ENCODE measurements around the gene CERK. TPM values are rescaled to one million over a fixed set of nuclear protein-coding genes. Genes with fewer than 3 reads are reported as not detected.
"Not testable (repeated sequence)": the region's sequence is repeated elsewhere in the genome, so short reads cannot be mapped to it uniquely, and the experiment has no call there.

Gene CERK
- total RNA-seq, result 26.1 TPM
- long read RNA-seq, full-length matches to known transcripts, result 15 of 37 reads
- long read RNA-seq, partial matches to known transcripts, result 6 of 37 reads
- long read RNA-seq, other reads (novel, unspliced or antisense), result 16 of 37 reads

- H3K36me3 ChIP-seq, result no peaks in the 10 kb centered on the region
- no peaks in the 10 kb centered on the region for H3K9me3 ChIP-seq
- no peaks in the 10 kb centered on the region for H3K27me3 ChIP-seq (ENCODE audit: low read depth)
- peak within 1 kb of the TSS; percentile 89 for H3K4me3 ChIP-seq
- intact Hi-C loops (cut with DNase I), result no loop called here
- ATAC-seq, result peak; percentile 85
- peaks cover 64% of the 10 kb centered on the region for H3K4me1 ChIP-seq
- H3K27ac ChIP-seq, result peak within 1 kb of the TSS; percentile 84
- TF ChIP-seq, protein P1, sequence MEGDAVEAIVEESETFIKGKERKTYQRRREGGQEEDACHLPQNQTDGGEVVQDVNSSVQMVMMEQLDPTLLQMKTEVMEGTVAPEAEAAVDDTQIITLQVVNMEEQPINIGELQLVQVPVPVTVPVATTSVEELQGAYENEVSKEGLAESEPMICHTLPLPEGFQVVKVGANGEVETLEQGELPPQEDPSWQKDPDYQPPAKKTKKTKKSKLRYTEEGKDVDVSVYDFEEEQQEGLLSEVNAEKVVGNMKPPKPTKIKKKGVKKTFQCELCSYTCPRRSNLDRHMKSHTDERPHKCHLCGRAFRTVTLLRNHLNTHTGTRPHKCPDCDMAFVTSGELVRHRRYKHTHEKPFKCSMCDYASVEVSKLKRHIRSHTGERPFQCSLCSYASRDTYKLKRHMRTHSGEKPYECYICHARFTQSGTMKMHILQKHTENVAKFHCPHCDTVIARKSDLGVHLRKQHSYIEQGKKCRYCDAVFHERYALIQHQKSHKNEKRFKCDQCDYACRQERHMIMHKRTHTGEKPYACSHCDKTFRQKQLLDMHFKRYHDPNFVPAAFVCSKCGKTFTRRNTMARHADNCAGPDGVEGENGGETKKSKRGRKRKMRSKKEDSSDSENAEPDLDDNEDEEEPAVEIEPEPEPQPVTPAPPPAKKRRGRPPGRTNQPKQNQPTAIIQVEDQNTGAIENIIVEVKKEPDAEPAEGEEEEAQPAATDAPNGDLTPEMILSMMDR (IDR thresholded peaks at IDR 0.05), result no peak
- DNase-seq, result peak; percentile 75
Measured at GRCh38 chr22:46737976-46738646, at the start of gene CERK. Gene CERK, minus strand, starts transcription at chr22:46738252. Its CDS starts 104 bp downstream, at chr22:46738148.

GRCh38 chr22:46783721-46784120 lies 45.7 kb upstream of the CERK start:
- H3K27ac ChIP-seq, result no peak overlapping the region
- DNase-seq, result no peak

GRCh38 chr22:46782200-46782599 lies 44.1 kb upstream of the CERK start:
- H3K27me3 ChIP-seq (ENCODE audit: low read depth); H3K36me3 ChIP-seq; H3K27ac ChIP-seq; H3K9me3 ChIP-seq; H3K4me3 ChIP-seq; intact Hi-C loops (cut with DNase I); ATAC-seq; DNase-seq: not testable (repeated sequence)
- peaks cover 14% of the 10 kb centered on the region for H3K4me1 ChIP-seq

More at GRCh38 chr22:46783721-46784120, 45.7 kb upstream of the CERK start:
- H3K27me3 ChIP-seq (ENCODE audit: low read depth), result no peaks in the 10 kb centered on the region
- no peaks in the 10 kb centered on the region for H3K36me3 ChIP-seq
- peaks cover 5% of the 10 kb centered on the region for H3K9me3 ChIP-seq
- intact Hi-C loops (cut with DNase I), result no loop called here
- no peak overlapping the region for H3K4me3 ChIP-seq
- ATAC-seq, result no peak
- H3K4me1 ChIP-seq, result peaks cover 7% of the 10 kb centered on the region
- TF ChIP-seq, protein P1 (IDR thresholded peaks at IDR 0.05), result no peak

DNA sequence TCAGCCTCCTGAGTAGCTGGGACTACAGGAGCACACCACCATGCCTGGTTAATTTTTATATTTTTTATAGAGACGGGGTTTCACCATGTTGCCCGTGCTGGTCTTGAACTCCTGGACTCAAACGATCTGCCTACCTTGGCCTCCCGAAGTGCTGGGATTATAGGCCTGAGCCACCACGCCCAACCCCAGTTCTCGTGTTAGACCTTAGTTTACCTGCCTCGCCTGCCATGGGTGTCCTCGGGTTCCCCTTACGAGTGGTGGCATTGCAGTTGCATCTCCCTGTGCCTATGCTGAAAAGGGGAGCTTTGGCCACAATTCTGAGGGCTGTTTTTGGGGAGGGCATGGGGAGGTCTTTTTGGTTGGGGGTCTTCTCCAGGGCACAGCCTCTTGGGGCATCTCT lies 43.2 kb upstream of the CERK start:
- peaks cover 23% of the 10 kb centered on the region for H3K4me1 ChIP-seq
- no peak for ATAC-seq
- intact Hi-C loops (cut with DNase I), result no loop called here
- no peaks in the 10 kb centered on the region for H3K36me3 ChIP-seq
- TF ChIP-seq, protein P1 (IDR thresholded peaks at IDR 0.05), result no peak
- no peaks in the 10 kb centered on the region for H3K27me3 ChIP-seq (ENCODE audit: low read depth)
- H3K27ac ChIP-seq, result no peak overlapping the region
- H3K9me3 ChIP-seq, result peaks cover 5% of the 10 kb centered on the region
- H3K4me3 ChIP-seq, result no peak overlapping the region
- DNase-seq, result no peak

GRCh38 chr22:46780453-46780852 lies 42.4 kb upstream of the CERK start:
- H3K9me3 ChIP-seq, result no peaks in the 10 kb centered on the region
- ATAC-seq, result no peak
- intact Hi-C loops (cut with DNase I), result no loop called here
- no peak overlapping the region for H3K27ac ChIP-seq
- no peaks in the 10 kb centered on the region for H3K27me3 ChIP-seq (ENCODE audit: low read depth)
- no peak overlapping the region for H3K4me3 ChIP-seq
- DNase-seq, result no peak
- peaks cover 32% of the 10 kb centered on the region for H3K4me1 ChIP-seq
- H3K36me3 ChIP-seq, result no peaks in the 10 kb centered on the region
- TF ChIP-seq, protein P1 (IDR thresholded peaks at IDR 0.05), result no peak

GRCh38 chr22:46779651-46780050 lies 41.6 kb upstream of the CERK start:
- DNase-seq, result no peak
- ATAC-seq, result no peak

More at GRCh38 chr22:46779651-46780050, 41.6 kb upstream of the CERK start:
- H3K36me3 ChIP-seq, result no peaks in the 10 kb centered on the region
- H3K9me3 ChIP-seq, result no peaks in the 10 kb centered on the region
- intact Hi-C loops (cut with DNase I), result no loop called here
- TF ChIP-seq, protein P1 (IDR thresholded peaks at IDR 0.05), result no peak
- peaks cover 40% of the 10 kb centered on the region for H3K4me1 ChIP-seq
- H3K27me3 ChIP-seq (ENCODE audit: low read depth), result no peaks in the 10 kb centered on the region
- H3K27ac ChIP-seq, result no peak overlapping the region
- H3K4me3 ChIP-seq, result no peak overlapping the region
